GM12864 (cell line): ENCODE results near the gene MORF4L1.

ENCODE experiments used
- DNase-seq: peaks from one replicate; pipeline ENCODE4 v3.0.0-alpha.2; 2011; ENCODE audit warnings: low read depth
- H3K4me3 ChIP-seq: 2 replicates; pipeline ENCODE4 v1.5.1; 2011; ENCODE audit warnings: mild to moderate bottlenecking, low read depth, low read length, control low read depth
- CTCF ChIP-seq: IDR thresholded peaks from 2 replicates; pipeline ENCODE4 v1.5.1; 2011; ENCODE audit warnings: low read depth, mild to moderate bottlenecking, moderate library complexity, low read length, control low read depth, inconsistent platforms; ENCODE audit errors: missing control alignments

The MORF4L1 gene

GRCh38 chr15:78915341-78916087 lies 42.8 kb downstream of the MORF4L1 start:
- H3K4me3 ChIP-seq, result no peak overlapping the region
- no peak for DNase-seq
- TF ChIP-seq CTCF, result no peak

- H3K4me3 ChIP-seq, result no peak overlapping the region
- DNase-seq, result no peak
- no peak for TF ChIP-seq CTCF
Measured at GRCh38 chr15:78916088-78916487, 43.4 kb downstream of the MORF4L1 start.

DNA sequence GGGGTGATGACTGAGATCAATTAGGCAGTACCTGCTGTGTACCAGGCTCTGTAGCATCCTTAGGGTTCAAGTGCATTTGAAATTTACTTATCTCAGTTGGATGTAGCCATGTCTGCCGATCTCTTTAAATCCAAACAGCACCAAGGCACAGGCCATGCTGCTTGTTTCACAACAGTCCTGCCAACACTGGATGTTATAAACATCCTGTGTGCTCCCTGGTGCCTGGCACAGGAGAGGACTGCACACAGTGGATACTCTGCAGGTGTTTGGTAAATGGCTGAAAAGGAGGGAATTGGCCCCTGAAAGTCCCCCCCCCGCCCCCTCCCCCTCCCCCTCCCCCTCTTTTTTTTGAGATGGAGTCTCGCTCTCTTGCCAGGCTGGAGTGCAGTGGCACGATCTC lies 45.2 kb downstream of the MORF4L1 start:
- no peak for TF ChIP-seq CTCF
- no peak overlapping the region for H3K4me3 ChIP-seq
- DNase-seq, result no peak

GRCh38 chr15:78921517-78921916 lies 48.8 kb downstream of the MORF4L1 start:
- H3K4me3 ChIP-seq, result no peak overlapping the region
- TF ChIP-seq CTCF, result no peak
- no peak for DNase-seq

DNA sequence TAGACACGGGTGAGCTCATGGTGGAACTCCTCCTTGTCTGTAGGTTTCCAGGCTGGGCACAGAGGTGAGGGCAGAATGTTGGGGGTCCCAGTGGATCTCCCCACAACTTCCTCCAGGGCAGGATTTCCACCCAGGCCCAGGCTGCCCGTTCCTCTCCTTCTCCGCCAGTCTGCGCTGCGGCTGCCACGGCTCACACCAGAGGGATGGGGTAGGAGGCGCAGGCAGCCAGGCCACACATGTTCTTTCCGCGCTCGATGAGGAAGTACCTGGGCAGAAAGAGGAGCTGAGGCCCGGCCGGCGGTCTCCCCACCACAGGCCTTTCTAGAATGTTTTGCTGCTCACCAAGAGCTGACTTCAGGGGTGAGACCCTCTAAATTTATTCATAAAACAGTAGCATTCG lies 49.2 kb downstream of the MORF4L1 start:
- no peak for TF ChIP-seq CTCF

DNA sequence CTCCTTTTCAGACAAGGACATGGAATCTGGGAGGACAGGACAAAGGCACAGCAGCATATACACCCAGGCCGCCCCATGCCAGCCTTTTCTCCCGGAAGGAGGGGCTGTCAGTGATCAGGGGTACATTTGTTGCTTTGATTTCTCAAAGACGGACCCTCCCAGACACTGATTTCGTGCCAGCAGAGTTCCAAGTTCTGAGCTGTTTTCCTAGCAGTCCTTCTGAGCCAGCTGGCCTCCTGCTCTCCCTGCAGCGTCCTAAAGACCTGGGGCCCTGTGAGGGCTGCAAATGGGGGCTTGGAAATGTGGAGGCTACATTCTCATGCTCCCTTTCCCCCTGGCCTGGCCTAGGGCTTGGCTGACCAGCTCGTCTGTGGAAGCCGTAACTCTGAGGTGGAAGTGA lies 49.8 kb downstream of the MORF4L1 start:
- TF ChIP-seq CTCF, result no peak

More for the DNA sequence above, 49.2 kb downstream of the MORF4L1 start:
- no peak overlapping the region for H3K4me3 ChIP-seq
- DNase-seq, result no peak

DNA sequence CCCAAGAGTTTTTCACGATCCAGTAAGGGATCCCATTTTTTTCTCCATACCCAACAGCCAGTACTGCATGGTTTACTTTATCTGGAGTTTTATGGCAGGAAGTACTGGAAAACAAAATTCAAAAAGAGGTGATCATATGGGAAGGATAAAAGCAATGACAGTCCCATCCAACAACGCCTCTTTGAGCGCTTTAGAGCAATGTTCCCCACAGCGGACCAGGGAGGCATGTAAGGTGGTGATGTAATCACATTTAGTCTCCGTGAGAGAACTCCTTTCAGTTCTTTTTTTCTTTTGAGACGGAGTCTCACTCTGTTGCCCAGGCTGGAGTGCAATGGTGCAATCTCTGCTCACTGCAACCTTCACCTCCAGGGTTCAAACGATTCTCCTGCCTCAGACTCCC lies 50.3 kb downstream of the MORF4L1 start:
- TF ChIP-seq CTCF, result no peak
- DNase-seq, result no peak
- H3K4me3 ChIP-seq, result no peak overlapping the region

More for the DNA sequence above, 49.8 kb downstream of the MORF4L1 start:
- H3K4me3 ChIP-seq, result no peak overlapping the region
- DNase-seq, result no peak
